GM23248 (cell line): ENCODE measurements around the gene PXDN. TPM values are rescaled to one million over a fixed set of nuclear protein-coding genes. Genes with fewer than 3 reads are reported as not detected.

Source experiments
- DNase-seq: peaks from one replicate; pipeline ENCODE4 v3.0.0-alpha.2; 2015
- H2AFZ ChIP-seq: fragments of 200-600 bp; sonication (generic); 2 replicates; pipeline ENCODE4 v1.6.1; 2016; ENCODE audit warnings: antibody characterized with exemption
- H3F3A ChIP-seq: fragments of 200-600 bp; sonication (generic); 2 replicates; pipeline ENCODE4 v1.6.1; 2016; ENCODE audit warnings: mild to moderate bottlenecking, antibody characterized with exemption, mixed run types; ENCODE audit not compliant: insufficient read depth
- H3K27ac ChIP-seq: fragments of 200-600 bp; sonication (generic); 2 replicates; pipeline ENCODE4 v1.5.1; 2016; ENCODE audit warnings: mild to moderate bottlenecking
- H3K27me3 ChIP-seq: fragments of 200-600 bp; sonication (generic); replicated peaks from 2 replicates; pipeline ENCODE4 v1.6.1; 2016; ENCODE audit warnings: mild to moderate bottlenecking; ENCODE audit not compliant: insufficient read depth
- H3K36me3 ChIP-seq: fragments of 200-600 bp; sonication (generic); 2 replicates; pipeline ENCODE4 v1.6.1; 2016; ENCODE audit warnings: low read depth, mild to moderate bottlenecking
- H3K4me1 ChIP-seq: fragments of 200-600 bp; sonication (generic); 2 replicates; pipeline ENCODE4 v1.6.1; 2016; ENCODE audit warnings: mild to moderate bottlenecking; ENCODE audit not compliant: insufficient read depth
- H3K4me2 ChIP-seq: fragments of 200-600 bp; sonication (generic); one replicate; pipeline ENCODE4 v1.6.1; 2016; ENCODE audit warnings: mild to moderate bottlenecking; ENCODE audit not compliant: unreplicated experiment
- H3K4me3 ChIP-seq: fragments of 200-600 bp; sonication (generic); 2 replicates; pipeline ENCODE4 v1.5.1; 2016; ENCODE audit warnings: mild to moderate bottlenecking
- H3K79me2 ChIP-seq: fragments of 200-600 bp; sonication (generic); 2 replicates; pipeline ENCODE4 v1.6.1; 2016; ENCODE audit warnings: mild to moderate bottlenecking; ENCODE audit not compliant: insufficient read depth
- H3K9ac ChIP-seq: fragments of 200-600 bp; sonication (generic); 2 replicates; pipeline ENCODE4 v1.6.1; 2016; ENCODE audit warnings: mild to moderate bottlenecking
- H3K9me2 ChIP-seq: fragments of 200-600 bp; sonication (generic); 2 replicates; pipeline ENCODE4 v1.6.1; 2016; ENCODE audit warnings: mixed run types, mild to moderate bottlenecking, moderate library complexity; ENCODE audit not compliant: insufficient read depth
- H3K9me3 ChIP-seq: fragments of 200-600 bp; sonication (generic); one replicate; pipeline ENCODE4 v1.6.1; 2017; ENCODE audit warnings: low read depth
- H4K20me1 ChIP-seq: fragments of 200-600 bp; sonication (generic); 2 replicates; pipeline ENCODE4 v1.6.0; 2016; ENCODE audit not compliant: insufficient read depth
- EZH2 ChIP-seq: fragments of 200-600 bp; sonication (generic); IDR thresholded peaks from 2 replicates; pipeline ENCODE4 v1.6.1; 2018; ENCODE audit warnings: antibody characterized with exemption, mild to moderate bottlenecking; ENCODE audit not compliant: insufficient read depth, poor library complexity, severe bottlenecking
- EZH2phosphoT487 ChIP-seq: fragments of 200-600 bp; sonication (generic); IDR thresholded peaks from 2 replicates; pipeline ENCODE4 v1.6.1; 2018; ENCODE audit warnings: antibody characterized with exemption, moderate library complexity, mild to moderate bottlenecking, low read depth; ENCODE audit not compliant: insufficient read depth
- WGBS, 2 experiments: methylation state at CpG; one replicate each; pipeline ENCODE4 v1.1.6; 2015 to 2017; ENCODE audit warnings: low lambda C conversion rate in 2 of 2, low coverage in 1 of 2; ENCODE audit errors: missing lambda C conversion rate in 2 of 2; 5-methylcytosine and 5-hydroxymethylcytosine counted together
- in situ Hi-C: fragments of 300-500 bp; cut with MboI; formaldehyde crosslinking; loops from 2 replicates; pipeline ENCODE4 v1.15.0; 2020
- polyA plus RNA-seq: library from polyadenylated mRNA; unstranded; fragments of >200 nt; fragmentation: Nextera tagmentation; extraction: Ambion mirVana; gene quantifications from 2 replicates; pipeline ENCODE4 v1.2.1, GENCODE V29; 2016
- total RNA-seq: library from RNA; depleted of rRNA; stranded (reverse); fragments of >200 nt; shearing (Covaris generic); gene quantifications from 2 replicates; pipeline ENCODE4 v1.2.3, GENCODE V29; 2014

PXDN gene
- total and polyA plus RNA-seq, 2 experiments from 2014 or later = 222 to 263 TPM

DNA sequence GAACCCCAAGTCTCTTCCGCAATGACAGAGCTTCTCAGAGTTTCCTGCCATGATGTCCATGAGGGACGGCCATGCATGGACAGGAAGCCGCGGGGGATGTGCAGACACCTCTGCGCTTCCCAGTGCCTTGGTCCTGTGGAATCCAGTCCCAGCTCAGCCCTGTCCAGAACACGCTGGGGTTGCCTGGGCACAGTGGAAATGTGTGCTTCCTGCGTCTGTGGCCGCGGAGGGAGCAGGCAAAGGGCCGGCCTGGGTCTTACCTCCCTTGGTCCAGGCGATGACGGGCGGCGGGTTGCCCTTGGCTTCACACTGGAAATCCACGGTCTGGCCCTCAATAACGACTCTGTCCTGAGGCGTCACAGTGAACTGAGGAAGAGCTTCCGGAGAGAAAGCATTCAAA, 79.6 kb downstream of the PXDN start:
- TF ChIP-seq EZH2 = no peak
- no peak for TF ChIP-seq EZH2phosphoT487
- peaks cover 14% of the 10 kb centered on the region; the same call in 1 of the 2 replicates for H3K79me2 ChIP-seq
- no peak overlapping the region for H3K27ac ChIP-seq
- H3K9me2 ChIP-seq = no peaks in the 10 kb centered on the region
- WGBS, 2 experiments = 94 to 97% methylated on average over 18 of the region's 18 CpGs
- H3K36me3 ChIP-seq = peaks cover 37% of the 10 kb centered on the region
- H3K9ac ChIP-seq = no peak overlapping the region
- no peak overlapping the region for H3K4me2 ChIP-seq
- no peaks in the 10 kb centered on the region for H3K4me1 ChIP-seq
- H3K4me3 ChIP-seq = no peak overlapping the region
- no peaks in the 10 kb centered on the region for H3F3A ChIP-seq
- no peak for DNase-seq
- no peaks in the 10 kb centered on the region for H4K20me1 ChIP-seq
- no peaks in the 10 kb centered on the region for H3K27me3 ChIP-seq
- no peaks in the 10 kb centered on the region for H3K9me3 ChIP-seq
- in situ Hi-C loops = no loop called here
- no peak overlapping the region for H2AFZ ChIP-seq

DNA sequence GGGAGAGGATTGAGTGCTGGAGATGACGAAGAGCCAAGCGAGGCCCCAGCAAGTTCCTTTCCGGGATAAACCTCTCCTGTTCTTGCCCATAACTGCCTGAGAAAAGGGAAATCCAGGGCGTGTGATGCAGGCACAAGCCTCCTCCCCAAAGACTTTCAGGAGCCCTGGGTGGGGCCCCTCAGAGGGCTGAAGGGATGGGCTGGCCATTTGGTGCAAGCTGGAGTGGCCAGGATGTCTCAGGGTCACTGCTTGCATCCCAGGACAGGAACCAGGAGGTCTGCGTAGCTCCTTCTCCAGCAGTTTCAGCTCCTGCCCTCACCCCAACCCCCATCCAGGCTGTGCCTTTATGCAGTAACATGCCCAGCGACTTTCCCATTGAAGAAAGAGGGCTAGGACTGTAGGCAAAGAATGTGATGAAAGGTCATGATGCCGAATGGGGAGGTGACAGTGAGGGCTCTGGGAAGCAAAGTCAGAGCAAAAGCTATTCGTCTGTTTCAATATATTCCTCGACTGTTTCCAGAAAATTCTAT, 80.2 kb downstream of the PXDN start:
- no peak for DNase-seq
- Histone ChIP-seq H3K27ac (no peak overlapping the region), H3K79me2 (peaks cover 14% of the 10 kb centered on the region; the same call in 1 of the 2 replicates), H3K27me3 (no peaks in the 10 kb centered on the region), H3K4me1 (no peaks in the 10 kb centered on the region), H3F3A (no peaks in the 10 kb centered on the region), H3K4me2 (no peak overlapping the region), H3K9ac (no peak overlapping the region), H2AFZ (no peak overlapping the region), H4K20me1 (no peaks in the 10 kb centered on the region), H3K4me3 (no peak overlapping the region), H3K36me3 (peaks cover 42% of the 10 kb centered on the region), H3K9me2 (no peaks in the 10 kb centered on the region), H3K9me3 (no peaks in the 10 kb centered on the region)
- 96 to 99% methylated on average over 9 of the region's 9 CpGs for WGBS, 2 experiments
- in situ Hi-C loops = no loop called here
- TF ChIP-seq EZH2 = no peak
- no peak for TF ChIP-seq EZH2phosphoT487

DNA sequence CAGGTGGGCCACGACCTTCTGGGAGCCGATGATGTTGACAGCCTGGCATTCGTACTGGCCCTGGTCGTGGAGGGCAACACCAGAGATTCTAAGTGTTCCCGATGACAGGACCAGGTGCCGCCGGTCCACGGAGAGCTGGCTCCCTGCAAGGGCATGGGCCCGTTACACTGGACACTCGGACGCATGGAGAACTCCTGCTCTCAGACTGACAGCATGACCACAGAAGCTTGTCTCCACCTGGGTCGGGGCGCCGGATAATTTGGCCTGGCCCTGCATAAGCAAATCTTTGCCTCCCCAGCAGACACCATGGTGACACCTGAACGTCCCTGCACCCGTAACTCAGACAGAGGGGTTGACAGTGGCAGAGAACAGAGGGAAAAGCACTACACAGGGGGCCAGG, 80.7 kb downstream of the PXDN start:
- H3K27me3 ChIP-seq = no peaks in the 10 kb centered on the region
- H3K9me2 ChIP-seq = no peaks in the 10 kb centered on the region
- no peak overlapping the region for H3K27ac ChIP-seq
- H3K9me3 ChIP-seq = no peaks in the 10 kb centered on the region
- no peak overlapping the region for H3K4me3 ChIP-seq
- no peaks in the 10 kb centered on the region for H3K4me1 ChIP-seq
- no peak overlapping the region for H3K4me2 ChIP-seq
- H2AFZ ChIP-seq = no peak overlapping the region
- in situ Hi-C loops = no loop called here
- peaks cover 14% of the 10 kb centered on the region; the same call in 1 of the 2 replicates for H3K79me2 ChIP-seq
- no peak for TF ChIP-seq EZH2
- TF ChIP-seq EZH2phosphoT487 = no peak
- H4K20me1 ChIP-seq = no peaks in the 10 kb centered on the region
- H3K36me3 ChIP-seq = peaks cover 46% of the 10 kb centered on the region
- WGBS, 2 experiments = 94 to 96% methylated on average over 16 of the region's 16 CpGs
- no peak for DNase-seq
- H3F3A ChIP-seq = no peaks in the 10 kb centered on the region
- H3K9ac ChIP-seq = no peak overlapping the region

DNA sequence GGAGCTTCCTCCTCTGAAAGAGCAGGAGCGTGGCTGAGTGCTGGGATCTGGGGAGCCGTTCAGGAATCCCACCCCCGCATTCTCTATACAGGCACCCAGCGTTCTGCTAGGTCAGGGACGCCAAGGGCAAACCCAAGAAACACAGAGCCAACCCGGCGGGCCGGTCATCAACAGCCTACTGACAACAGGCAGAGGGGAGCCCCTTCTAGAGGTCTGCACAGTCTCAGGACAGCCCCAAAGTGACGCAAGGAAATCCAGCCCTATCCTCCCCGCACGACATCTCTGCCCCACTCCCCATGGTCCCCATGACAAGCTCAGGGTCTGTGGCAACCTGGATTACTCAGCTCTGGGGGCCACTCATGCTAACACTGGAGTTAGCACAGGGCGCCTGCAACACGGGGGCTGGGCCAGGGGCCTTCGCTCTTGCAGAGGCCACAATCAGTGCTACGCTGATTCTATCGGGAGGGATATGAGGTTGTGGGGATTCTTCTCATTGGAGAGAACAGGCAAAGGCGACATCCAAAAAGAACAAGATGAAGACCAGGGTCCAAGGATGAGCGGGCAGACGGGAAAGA, 81.6 kb downstream of the PXDN start:
- Histone ChIP-seq H3K27ac (no peak overlapping the region), H3K9me2 (no peaks in the 10 kb centered on the region), H2AFZ (no peak overlapping the region), H3K4me2 (no peak overlapping the region), H3K9me3 (no peaks in the 10 kb centered on the region), H3F3A (no peaks in the 10 kb centered on the region), H3K27me3 (no peaks in the 10 kb centered on the region), H3K36me3 (peaks cover 46% of the 10 kb centered on the region), H3K9ac (no peak overlapping the region), H3K4me1 (no peaks in the 10 kb centered on the region), H3K4me3 (no peak overlapping the region), H4K20me1 (no peaks in the 10 kb centered on the region), H3K79me2 (peaks cover 14% of the 10 kb centered on the region; the same call in 1 of the 2 replicates)
- 95% methylated on average over 18 to 19 of the region's 19 CpGs for WGBS, 2 experiments
- in situ Hi-C loops = no loop called here
- DNase-seq = no peak
- TF ChIP-seq EZH2phosphoT487 = no peak
